GM21526 (cell line): ENCODE results near the gene ADD1.

Experiments used
- ATAC-seq: cut with Tn5 transposase; IDR thresholded peaks from one replicate; pipeline ENCODE4 v1.9.1; 2021; ENCODE audit warnings: moderate library complexity; ENCODE audit not compliant: unreplicated experiment, low FRiP score

The ADD1 gene

GRCh38 chr4:2819244-2820215 is 24.1 kb upstream of the ADD1 start:
- ATAC-seq = no peak

DNA sequence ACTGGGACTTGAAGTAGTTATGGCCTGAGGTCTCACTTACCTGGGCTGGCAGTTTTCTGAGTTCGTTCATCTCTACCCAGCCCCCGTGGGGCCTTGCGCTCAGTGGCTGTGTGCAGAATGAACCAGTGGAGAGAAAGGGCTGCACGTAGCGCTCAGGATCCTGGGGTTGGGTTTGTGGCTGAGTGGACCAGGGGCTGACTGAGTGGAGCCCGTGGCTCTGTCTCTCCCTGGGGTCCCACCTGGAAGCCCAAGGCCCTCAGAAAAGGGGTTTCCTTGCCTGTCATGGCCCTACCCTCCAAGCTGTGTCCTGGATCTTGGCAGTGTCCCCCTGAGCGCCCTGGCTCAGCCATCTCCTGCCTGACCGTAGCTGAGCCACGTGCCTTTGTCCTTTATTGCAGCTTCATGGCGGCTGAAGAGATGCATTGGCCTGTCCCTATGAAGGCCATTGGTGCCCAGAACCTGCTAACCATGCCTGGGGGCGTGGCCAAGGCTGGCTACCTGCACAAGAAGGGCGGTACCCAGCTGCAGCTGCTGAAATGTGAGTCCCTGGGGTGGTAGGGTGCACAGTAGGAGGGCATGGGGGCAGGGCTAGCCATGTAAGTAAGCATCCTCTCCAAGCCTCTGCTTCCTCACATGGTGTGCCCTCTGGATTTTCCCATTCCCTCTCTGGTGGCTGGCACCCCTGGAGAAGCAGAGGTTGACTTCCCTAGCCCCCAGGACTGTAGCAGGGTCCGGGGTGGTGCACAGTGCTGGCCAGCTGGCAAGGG is 23.2 kb upstream of the ADD1 start:
- ATAC-seq = no peak

DNA sequence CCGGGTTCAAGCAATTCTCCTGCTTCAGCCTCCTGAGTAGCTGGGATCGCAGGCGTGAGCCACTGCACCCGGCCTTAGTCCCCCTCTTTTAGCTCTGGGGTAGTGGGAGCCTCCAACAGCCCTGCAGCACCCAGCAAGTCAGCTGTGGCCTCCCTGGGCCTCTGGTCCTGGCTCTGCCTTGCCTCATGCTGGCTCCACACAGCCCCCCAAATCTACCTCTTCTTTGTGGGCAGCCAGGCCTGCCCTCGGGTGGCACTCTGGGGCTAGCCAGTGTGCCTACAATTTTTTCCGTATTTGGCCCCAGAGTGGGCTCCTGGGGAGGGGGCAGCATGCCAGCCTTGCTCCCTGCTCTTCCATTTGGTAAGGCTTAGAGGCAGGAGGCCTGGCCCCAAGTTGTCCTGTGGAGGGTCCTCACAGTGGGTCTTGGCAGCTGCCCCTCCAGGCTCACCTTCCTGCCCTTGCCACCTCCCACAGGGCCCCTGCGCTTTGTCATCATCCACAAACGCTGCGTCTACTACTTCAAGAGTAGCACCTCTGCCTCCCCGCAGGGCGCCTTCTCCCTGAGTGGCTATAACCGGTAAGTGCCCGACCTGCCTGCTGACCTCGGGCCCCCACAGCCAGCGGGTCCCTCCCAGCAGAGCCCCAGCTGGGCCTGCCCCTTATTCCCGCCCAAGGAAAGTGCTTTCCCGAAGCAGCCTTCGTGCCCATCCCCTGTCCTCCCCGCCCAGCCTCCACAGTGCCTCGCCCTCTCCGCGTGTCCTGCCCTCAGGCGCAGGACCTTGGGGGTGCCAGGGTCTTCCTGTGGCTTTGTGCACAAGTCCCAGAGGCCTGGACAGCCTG is 21.0 kb upstream of the ADD1 start:
- ATAC-seq = no peak

GRCh38 chr4:2823301-2823670 is 20.4 kb upstream of the ADD1 start:
- no peak for ATAC-seq

DNA sequence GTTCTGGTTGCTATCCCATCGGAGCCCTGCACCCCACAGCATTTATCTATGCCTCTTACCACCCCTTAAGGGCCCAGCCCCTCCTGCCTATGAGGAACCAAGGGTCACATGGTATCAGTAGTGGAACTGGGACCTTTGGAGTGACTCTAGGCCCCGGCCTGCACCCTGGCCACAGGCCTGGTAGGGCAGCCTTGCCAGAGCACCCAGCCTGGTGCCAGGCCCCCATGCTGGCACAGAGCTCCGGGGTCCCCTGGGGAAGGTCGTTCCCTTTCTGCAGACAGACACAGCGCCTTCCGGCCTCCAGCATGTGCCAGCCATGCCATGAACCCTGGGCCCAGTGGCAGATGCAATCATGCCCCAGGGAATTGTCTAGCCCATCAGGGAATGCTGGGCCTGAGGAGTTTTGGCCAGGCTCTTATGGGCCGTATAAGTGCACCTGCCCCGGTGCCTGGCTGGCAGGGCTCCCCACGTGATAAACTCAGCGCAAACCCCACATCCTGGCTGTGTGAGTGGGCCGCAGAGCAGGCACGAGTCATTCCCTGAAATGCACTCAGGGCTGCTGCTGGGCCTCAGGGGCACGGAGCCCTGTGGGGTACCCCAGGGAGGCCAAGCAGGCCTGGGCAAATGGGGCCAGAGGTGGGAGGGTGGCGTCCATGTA is 19.8 kb upstream of the ADD1 start:
- no peak for ATAC-seq

DNA sequence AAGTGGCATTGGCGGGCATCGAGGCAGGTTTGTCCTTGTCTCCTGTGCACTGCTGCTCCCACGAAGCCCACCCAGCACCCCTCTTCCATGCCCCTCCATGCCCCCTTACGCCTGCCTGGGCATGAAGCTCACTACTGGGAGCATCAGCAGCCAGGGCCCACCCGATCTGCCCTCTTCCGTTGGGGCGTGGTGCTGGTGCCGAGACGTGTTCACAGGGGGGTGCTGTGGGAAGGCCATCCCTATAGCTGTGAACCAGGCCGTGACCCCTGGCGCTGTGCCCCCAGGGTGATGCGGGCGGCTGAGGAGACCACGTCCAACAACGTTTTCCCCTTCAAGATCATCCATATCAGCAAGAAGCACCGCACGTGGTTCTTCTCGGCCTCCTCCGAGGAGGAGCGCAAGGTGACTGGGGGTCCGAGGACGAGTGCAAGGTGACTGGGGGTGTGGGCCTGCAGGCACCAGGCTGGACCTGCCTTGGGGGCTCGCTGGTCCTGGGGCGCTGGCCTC is 19.3 kb upstream of the ADD1 start:
- ATAC-seq = no peak

DNA sequence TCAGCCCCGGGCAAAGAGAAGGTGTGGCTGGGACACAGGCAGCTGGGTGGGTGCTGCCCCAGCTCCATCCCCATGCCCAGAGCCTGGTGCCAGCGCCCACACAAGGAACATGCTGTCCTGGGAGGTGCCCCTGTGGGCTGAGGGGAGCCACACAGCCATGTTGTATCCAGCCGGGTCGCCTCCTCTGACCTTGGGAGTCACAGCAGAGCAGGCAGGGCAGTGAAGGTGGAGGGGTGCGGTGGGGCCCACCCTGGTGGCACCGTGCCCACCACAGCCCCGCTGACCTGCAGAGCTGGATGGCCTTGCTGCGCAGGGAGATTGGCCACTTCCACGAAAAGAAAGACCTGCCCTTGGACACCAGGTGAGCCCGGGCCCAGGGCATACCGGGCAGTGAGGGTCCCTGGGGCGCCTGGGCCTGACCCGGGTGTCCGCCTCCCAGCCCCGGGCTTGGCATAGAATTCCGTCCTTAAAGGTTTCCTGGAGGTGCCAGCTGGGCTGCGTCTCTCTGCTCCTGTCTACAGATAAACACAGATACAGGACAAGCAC is 18.7 kb upstream of the ADD1 start:
- ATAC-seq = no peak

GRCh38 chr4:2825740-2826139 is 17.9 kb upstream of the ADD1 start:
- ATAC-seq = no peak

DNA sequence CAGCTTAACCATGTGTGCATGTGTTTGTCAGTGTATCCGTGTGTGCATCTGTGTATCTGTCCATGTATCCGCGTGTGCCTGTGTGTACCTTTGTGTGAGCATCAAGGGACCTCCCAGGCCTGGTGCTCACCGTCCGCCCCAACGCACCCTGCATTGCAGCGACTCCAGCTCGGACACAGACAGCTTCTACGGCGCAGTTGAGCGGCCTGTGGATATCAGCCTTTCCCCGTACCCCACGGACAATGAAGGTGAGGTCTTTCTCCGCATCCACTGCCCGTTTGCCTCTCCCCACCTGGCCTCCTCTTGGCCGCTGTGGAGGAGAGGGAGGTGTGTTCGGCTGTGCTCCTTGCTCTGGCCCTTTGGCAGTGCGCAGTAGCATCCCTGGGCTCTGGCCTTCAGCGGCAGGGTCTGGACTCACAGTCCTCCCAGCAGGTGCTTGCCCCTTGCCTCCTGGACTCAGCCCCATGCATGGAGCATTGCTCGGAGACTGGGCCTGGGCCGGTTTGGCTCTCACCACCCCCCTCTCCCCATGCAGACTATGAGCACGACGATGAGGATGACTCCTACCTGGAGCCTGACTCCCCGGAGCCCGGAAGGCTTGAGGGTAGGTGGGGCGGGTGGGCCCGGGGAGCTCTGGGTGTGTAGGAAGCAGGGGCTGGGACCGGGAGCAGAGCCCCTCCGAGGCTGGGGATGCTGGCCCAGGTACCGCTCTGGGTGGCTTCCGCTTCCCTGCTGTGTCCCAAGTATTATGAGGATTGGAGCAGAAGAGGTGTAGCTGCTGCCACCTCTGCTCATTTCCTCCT is 16.4 kb upstream of the ADD1 start:
- no peak for ATAC-seq

- no peak for ATAC-seq
These were observed 15.5 kb upstream of the ADD1 start for GRCh38 chr4:2827874-2828751.

- ATAC-seq = no peak
These were observed 14.9 kb upstream of the ADD1 start for GRCh38 chr4:2828758-2829181.

DNA sequence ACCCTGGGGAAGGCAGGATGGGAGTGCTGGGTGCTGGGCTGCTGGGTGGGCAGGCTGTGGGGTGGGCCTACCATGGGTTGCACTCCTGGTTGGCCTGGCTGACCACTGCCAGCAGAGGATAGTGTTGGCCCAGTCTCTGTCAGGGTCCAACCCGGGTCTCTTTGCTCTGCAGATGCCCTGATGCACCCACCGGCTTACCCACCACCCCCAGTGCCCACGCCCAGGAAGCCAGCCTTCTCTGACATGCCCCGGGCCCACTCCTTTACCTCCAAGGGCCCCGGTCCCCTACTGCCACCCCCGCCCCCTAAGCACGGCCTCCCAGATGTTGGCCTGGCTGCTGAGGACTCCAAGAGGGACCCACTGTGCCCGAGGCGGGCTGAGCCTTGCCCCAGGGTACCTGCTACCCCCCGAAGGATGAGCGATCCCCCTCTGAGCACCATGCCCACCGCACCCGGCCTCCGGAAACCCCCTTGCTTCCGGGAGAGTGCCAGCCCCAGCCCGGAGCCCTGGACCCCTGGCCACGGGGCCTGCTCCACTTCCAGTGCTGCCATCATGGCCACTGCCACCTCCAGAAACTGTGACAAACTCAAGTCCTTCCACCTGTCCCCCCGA is 14.2 kb upstream of the ADD1 start:
- no peak for ATAC-seq

GRCh38 chr4:2829933-2830451 is 13.7 kb upstream of the ADD1 start:
- ATAC-seq = no peak

DNA sequence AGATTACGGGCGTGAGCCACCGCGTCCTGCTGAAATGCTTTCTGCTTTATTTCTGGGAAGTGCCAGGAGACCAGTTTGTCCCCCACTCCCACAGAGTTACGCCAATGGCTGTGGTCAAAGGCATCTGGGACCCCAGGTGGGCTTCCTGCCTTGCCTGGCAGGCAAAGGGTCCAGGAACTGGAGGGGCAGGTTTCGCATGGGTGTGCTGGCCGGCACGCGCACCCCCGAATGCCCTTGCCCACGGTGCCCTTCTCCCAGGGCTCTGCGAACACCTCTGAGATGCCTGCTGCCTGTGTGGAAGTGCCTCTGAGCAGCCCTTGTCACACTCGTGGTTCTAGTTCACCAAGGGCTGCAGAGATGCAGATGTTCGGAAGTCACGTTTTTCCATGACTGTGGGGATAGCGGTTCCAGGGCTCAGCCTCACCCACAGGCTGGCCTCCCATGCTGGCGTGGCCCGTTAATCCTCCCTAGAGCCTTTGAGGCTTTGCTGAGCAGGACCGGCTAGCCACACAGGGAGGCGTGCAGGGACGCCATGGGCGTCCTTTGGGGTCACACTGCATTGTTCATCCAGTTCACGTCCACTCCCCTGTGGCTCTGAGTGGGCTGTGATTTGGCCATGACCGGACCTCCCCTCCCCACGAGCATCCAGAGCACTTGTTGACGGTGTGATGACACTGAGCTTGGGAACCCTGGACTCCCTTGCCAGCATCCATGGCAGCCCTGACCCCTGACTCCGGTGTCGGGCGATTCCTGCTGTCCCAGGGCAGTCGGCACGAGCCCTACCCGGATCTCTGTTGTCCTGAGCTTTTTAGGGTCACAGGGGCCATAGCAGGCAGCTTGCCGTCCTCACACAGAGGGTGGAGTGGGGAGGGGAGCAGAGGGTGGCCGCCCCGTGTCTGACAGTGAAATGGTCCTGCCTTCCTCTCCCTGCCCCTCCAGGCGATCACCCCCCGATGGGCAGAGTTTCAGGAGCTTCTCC is 12.7 kb upstream of the ADD1 start:
- ATAC-seq = no peak

- no peak for ATAC-seq
These were observed 11.9 kb upstream of the ADD1 start for GRCh38 chr4:2831611-2832308.
